NOMO-1 (cell line): ENCODE measurements around the gene EMILIN1.

ENCODE experiments used
- DNase-seq, 2 experiments: peaks; one replicate each; lab custom pipeline; 2025; ENCODE audit not compliant: unreplicated experiment in 2 of 2; lab: John Stamatoyannopoulos, UW

Gene EMILIN1

GRCh38 chr2:27079233-27080139, 1.1 kb downstream of the EMILIN1 start:
- no peak for DNase-seq

- DNase-seq: no peak
Observed at GRCh38 chr2:27080140-27080469, 1.7 kb downstream of the EMILIN1 start.

GRCh38 chr2:27080603-27080936, 2.2 kb downstream of the EMILIN1 start:
- no peak for DNase-seq

- peak; percentile 31 to 32 for DNase-seq
Observed at GRCh38 chr2:27081984-27082772, 3.8 kb downstream of the EMILIN1 start.

GRCh38 chr2:27082773-27083409, 4.5 kb downstream of the EMILIN1 start:
- no peak for DNase-seq

- no peak for DNase-seq
Observed at GRCh38 chr2:27083410-27084296, 5.2 kb downstream of the EMILIN1 start.

GRCh38 chr2:27084297-27085061, 6.1 kb downstream of the EMILIN1 start:
- DNase-seq: no peak

GRCh38 chr2:27085062-27085672, 6.8 kb downstream of the EMILIN1 start:
- no peak for DNase-seq

- peak in 1 of 2 experiments; percentile 29 for DNase-seq
Observed at GRCh38 chr2:27085673-27086089, 7.3 kb downstream of the EMILIN1 start.

GRCh38 chr2:27086090-27086723, 7.8 kb downstream of the EMILIN1 start:
- peak; percentile 88 to 93 for DNase-seq

GRCh38 chr2:27086724-27087593, 8.5 kb downstream of the EMILIN1 start, which contains the start of gene KHK:
Gene KHK, plus strand, starts transcription at chr2:27086772. Its CDS starts 488 bp downstream, at chr2:27087260.
- DNase-seq: no peak

GRCh38 chr2:27087823-27088410, 9.5 kb downstream of the EMILIN1 start:
- no peak for DNase-seq

- no peak for DNase-seq
Observed at GRCh38 chr2:27088634-27089033, 10.2 kb downstream of the EMILIN1 start.

- no peak for DNase-seq
Observed at GRCh38 chr2:27089111-27089954, 10.9 kb downstream of the EMILIN1 start.

GRCh38 chr2:27091746-27092695, 13.6 kb downstream of the EMILIN1 start:
- no peak for DNase-seq
